GM21825 (cell line): ENCODE measurements around the gene HNRNPM.
"Not testable (repeated sequence)": the region's sequence is repeated elsewhere in the genome, so short reads cannot be mapped to it uniquely, and the experiment has no call there.

Source experiments
- ATAC-seq: cut with Tn5 transposase; IDR thresholded peaks from one replicate; pipeline ENCODE4 v1.9.1; 2021; ENCODE audit warnings: mild to moderate bottlenecking, moderate library complexity; ENCODE audit not compliant: unreplicated experiment

Gene HNRNPM

GRCh38 chr19:8506402-8506957 is 61.7 kb downstream of the HNRNPM start:
- ATAC-seq: no peak

DNA sequence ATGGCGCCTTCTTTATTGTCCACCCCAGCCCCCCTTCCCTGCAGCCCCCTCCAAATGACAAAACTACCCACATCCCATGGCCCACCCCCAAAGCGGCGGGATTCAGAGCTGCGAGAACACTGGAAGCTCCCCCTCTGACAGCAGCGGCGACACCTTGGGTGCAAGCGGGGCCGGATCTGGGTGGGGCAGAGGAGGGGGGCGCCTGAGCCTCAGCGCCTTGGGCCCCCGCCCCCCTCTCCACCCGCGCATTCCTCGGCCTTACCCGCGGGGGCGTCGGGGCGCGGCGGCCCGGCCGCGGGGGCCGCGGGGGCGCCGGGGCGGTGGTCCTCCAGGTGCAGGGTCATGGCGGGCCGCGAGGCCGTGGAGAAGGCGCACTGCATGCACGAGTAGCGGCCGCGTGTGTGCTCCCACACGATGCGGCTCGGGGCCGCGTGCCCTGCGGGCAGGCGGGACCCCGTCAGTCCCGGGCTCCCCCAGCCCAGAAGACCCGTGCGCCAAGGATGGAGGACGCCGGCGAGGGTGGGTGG is 65.9 kb downstream of the HNRNPM start:
- no peak for ATAC-seq

- no peak for ATAC-seq
These were observed 66.9 kb downstream of the HNRNPM start for GRCh38 chr19:8511573-8512101.

GRCh38 chr19:8512115-8512967 is 67.6 kb downstream of the HNRNPM start:
- no peak for ATAC-seq

DNA sequence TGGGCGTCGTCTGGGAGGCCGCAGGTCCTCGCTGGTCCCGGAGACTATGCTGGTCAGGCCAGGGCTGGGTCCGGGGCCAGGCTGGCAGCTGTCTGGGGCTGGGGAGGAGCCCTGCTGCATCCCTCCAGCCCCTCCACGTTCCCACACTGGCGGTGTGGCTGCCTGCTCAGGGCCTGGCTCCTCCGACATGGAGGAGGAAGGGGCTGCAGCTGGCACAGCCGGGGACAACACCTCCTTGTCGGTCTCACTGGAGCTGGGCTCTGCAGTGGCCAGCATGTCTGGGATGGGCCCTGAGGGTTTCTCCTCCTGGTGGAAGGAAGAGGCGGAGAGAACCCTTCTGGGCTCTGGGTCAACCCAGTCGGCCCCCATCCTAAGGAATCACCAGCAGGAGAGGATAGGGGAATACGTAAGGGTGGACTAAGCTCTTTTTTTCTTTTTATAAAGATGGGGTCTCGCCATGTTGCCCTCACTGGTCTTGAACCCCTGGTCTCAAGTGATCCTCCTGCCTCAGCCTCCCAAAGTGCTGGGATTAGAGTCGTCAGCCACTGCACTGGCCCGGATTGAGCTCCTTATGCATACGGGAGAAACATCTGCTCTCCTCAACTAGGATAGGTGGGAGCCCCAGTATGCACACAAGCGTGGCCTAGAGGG is 68.4 kb downstream of the HNRNPM start:
- ATAC-seq: no peak

GRCh38 chr19:8513687-8514504 is 69.1 kb downstream of the HNRNPM start, which contains the start of gene ZNF414:
Gene ZNF414 (minus strand): TSS chr19:8514167. CDS start chr19:8514046, 121 bp downstream.
- ATAC-seq: peak; percentile 81

DNA sequence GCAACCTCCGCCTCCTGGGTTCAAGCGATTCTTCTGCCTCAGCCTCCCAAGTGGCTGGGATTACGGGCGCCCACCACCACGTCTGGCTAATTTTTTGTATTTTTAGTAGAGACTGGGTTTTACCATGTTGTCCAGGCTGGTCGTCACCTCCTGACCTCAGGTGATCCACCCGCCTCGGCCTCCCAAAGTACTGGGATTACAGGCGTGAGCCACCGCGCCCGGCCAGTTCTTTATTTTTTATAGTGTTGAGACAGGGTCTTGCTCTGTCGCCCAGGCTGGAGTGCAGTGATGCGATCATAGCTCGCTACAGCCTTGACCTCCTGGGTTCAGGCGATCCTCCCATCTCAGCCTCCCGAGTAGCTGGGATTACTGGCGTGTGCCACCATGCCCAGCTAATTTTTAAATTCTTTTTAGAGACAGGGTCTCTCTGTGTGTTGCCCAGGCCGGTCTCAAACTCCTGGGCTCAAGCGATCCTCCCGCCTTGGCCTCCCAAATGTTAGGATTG is 69.8 kb downstream of the HNRNPM start:
- not testable (repeated sequence) for ATAC-seq

DNA sequence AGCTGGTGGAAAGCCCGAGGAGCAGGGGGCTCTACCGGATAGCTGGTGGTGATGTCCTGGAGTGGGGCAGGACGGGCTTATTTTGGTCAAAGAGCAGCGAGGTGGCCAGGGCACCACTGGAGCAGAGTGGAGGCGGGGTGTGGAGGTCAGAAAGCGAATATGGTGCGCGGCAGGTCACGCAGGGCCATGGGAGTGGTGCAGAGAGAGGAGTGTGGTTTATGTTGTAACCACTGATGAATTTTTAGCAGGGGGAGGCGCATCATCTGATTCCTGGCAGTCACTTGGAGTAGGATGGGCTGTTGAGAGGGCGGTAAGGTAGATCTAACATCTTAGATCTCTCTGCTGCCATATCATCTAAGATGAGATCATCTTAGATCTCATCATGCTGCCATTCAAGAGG is 70.5 kb downstream of the HNRNPM start:
- ATAC-seq: no peak

- ATAC-seq: no peak
These were observed 73.0 kb downstream of the HNRNPM start for GRCh38 chr19:8517551-8518442.

DNA sequence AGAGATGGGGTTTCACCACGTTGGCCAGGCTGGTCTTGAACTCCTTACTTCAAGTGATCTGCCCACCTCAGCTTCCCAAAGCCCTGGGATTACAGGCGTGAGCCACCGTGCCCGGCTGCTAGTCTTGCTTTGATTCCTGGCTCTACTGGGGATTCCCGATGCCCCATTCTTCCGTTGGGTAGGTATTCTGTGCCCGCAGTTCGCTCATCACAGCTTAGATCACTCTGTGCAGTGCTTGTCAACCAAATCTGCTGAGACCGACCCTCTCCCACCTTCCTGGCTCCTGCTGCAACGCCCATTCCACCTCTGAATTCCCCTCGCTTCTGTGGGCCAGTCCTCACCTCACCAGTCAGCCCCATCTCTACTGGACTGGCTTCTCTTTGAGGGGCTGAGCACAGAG is 73.8 kb downstream of the HNRNPM start:
- ATAC-seq: no peak

DNA sequence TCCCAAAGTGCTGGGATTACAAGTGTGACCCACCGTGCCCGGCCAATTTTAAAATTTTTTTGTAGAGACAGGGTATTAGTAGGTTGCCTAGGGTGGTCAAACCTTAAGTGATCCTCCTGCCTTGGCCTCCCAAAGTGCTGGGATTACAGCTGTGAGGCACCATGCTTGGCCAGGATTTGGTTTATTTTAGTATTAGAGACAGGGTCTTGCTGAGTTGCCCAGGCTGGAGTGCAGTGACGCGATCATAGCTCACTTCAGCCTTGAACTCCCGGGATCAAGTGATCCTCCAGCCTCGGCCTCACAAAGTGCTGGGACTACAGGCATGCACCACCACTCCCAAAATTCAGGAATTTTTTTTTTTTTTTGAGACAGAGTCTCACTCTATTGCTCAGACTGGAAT is 74.6 kb downstream of the HNRNPM start:
- ATAC-seq: no peak

GRCh38 chr19:8525401-8525684 is 80.6 kb downstream of the HNRNPM start:
- no peak for ATAC-seq

DNA sequence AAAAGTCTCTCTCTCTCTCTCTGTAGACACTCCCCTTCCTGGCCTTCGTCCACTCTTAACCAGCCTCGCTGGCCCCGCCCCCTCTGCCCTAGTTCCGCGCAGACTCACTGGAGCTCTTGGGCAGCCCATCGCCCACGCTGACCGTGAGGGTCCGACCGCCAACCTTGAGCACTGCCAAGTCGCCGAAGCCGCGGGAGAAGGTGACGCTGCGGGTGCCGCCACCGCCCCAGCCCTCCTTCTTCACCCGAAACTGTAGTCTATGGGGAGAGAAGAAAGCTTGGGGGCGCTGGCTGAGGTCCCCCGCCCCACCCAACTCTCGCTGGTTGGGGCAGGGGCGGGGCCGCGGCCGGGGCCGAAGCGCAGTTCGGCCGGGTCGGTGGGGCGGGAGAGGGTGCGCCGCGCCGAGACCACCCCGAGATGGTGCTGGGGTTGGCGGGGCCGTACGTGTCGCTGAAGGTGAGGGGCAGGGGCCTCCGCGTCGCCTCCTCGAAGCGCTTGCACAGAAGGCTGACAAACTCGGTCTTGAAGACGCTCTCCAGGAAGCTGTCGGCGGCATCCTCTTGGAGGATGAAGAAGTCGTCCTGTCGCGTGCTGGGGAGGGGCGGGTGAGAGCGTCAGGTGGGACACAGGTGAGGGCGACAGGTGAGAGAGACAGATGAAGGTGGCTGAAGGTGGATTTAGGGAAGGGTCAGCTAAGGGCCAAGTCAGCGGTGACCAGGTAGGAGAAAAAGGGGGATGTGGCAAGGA is 81.7 kb downstream of the HNRNPM start:
- no peak for ATAC-seq

DNA sequence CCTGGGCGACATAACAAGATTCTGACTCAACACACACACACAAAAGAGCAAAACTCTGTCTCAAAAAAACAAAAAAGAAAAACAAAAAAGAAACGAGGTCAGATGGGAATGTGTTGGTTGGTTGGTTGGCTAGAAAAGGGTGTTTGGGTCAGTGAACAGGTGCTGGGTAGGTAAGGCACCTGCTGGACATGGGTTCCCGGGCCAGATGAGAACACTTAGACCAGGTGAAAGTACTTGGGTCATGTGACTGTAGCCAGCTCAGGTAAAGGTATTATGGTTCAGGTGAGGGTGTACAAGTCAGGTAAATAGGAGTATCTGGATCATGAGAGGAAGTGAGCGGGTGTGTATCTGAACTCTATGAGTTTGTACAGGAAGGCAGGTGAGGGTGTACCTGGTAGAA is 83.7 kb downstream of the HNRNPM start:
- ATAC-seq: no peak

GRCh38 chr19:8529369-8530006 is 84.7 kb downstream of the HNRNPM start:
- no peak for ATAC-seq

- no peak for ATAC-seq
These were observed 85.4 kb downstream of the HNRNPM start for GRCh38 chr19:8530061-8530679.

- ATAC-seq: no peak
These were observed 86.7 kb downstream of the HNRNPM start for GRCh38 chr19:8531470-8531869.

- no peak for ATAC-seq
These were observed 87.5 kb downstream of the HNRNPM start for GRCh38 chr19:8532225-8532624.
